NK-92 (cell line): Measurements from ENCODE around the gene FAM117A.
"Not testable (repeated sequence)": the region's sequence is repeated elsewhere in the genome, so short reads cannot be mapped to it uniquely, and the experiment has no call there.

Experiments used
- DNase-seq: peaks from one replicate; lab custom pipeline; 2025; ENCODE audit not compliant: unreplicated experiment; lab: John Stamatoyannopoulos, UW

The FAM117A gene

DNA sequence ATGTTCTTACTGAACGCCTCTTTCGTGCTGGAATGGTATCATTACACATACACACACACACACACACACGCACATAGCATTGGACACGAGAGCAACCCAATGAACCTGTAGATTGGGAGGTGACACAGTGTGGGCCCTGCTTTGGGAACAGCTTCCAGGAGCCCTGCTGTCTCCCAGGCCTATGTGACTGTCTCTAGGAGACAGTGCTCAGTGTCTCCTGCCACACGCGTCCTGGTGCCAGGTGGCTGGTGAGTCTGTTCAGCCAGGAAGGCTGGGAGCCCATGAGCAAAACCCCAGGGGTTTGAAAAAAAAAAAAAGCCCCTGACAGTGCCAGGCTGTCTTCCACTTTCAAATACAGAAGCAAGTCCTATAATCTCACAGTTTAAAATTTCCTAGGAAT lies 83.6 kb downstream of the FAM117A start:
- DNase-seq: no peak

- peak; percentile 95 for DNase-seq
These were observed 85.7 kb downstream of the FAM117A start, which contains the start of gene SPOP for GRCh38 chr17:49677933-49678847. TSS of gene SPOP (minus strand) at chr17:49678097. CDS start at chr17:49622810, 55,287 bp downstream.

DNA sequence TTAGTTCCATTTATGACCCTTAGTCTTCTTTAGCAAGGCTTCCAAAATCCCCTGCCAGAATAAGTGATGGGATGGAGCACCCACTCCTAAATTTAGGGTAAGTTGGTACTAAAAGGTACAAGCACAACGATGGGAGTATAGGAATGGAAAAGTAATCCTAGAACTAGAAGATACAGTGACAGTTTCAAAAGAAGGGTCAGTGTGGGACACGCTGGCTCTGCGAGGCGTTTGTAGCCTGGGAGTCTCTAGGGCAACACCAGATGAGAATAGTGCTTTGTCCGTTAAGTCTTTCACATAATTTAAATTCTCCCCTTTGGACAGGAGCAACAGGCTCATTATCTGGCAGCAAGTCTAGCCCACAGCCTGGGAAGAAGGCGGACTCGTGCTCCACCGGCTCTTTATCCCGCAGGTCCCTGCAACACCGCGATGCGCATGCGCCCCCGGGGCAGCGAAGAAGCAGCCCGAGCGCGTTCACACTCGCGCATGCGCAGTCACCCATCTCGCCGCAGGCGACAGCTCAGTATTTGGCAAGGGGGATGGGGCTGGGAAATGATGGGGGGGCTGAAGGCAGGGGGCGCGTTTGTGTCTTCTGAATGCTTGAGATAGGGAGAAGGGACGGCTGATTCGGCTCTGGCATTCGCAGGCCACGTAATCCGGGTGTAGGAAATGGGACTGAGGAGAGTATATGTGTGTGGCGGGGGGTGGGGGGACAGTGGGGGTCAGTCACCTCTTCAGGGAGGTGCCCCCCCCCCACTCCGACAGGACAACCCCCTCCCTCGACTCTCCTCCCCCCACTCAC lies 86.6 kb downstream of the FAM117A start:
- DNase-seq: peak; percentile 60

GRCh38 chr17:49676276-49676868 lies 87.6 kb downstream of the FAM117A start:
- no peak for DNase-seq

DNA sequence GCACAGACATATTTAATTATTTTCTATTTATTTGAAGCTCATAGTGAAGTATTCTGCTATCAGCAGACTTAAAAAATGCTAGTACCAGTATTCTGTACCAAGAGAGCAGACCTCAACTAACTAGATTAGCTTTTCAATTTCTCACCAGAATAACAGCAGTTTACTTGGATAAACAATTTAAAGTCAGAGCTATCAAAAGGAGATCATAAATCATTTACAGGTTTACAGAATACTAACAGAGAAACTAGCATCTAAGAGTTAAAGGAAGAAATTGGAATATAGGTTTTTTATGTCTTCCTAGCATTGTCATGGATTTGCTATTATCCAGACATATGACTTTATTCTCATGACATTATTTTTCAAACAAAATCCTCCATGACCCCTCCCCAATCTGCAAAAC lies 89.4 kb downstream of the FAM117A start:
- no peak for DNase-seq

GRCh38 chr17:49673679-49674078 lies 90.3 kb downstream of the FAM117A start:
- not testable (repeated sequence) for DNase-seq

GRCh38 chr17:49670641-49671040 lies 93.3 kb downstream of the FAM117A start:
- no peak for DNase-seq

DNA sequence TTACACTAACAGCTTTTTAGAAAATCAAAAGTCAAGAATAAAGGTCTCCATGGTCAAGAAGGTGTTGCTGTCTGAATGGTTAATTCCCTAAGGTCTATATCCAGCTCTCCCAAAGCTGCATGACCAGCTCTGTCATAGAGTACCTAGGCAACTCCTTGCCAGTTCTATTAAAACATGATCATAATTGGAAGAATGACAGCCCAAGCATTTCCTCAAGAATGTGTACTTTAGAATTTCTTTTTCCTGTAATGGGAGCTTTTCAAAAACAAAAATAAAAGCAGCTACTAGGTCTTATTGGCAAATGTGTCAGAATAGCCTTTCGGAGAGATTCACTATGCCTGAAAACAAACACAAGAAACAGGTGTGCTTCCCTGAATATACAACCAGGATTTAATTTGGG lies 93.9 kb downstream of the FAM117A start:
- DNase-seq: no peak

DNA sequence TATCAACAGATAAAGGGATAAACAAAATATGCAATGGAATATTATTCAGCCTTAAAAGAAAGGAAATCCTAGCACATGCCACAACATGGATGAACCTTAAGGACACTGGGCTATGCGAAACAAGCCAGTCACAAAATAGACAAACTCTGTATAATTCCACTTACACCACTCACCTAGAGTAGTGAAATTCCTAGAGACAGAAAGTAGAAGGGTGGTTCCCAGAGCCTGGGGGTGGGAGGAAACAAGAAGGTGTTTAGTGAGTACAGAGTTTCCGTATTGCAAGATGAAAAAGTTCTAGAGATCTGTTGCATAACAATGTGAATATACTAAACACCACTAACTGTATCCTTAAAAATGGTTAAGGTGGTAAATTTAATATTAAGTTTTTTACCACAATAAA lies 96.1 kb downstream of the FAM117A start:
- DNase-seq: no peak

- no peak for DNase-seq
These were observed 99.2 kb downstream of the FAM117A start for GRCh38 chr17:49664706-49665211.
